Upper lobe of left lung (tissue), 4 donors: ENCODE measurements around the gene TCF25.

ENCODE experiments used
- CTCF ChIP-seq, 6 experiments: fragments of 450-650 bp in 4 of 6; fragments of 200-600 bp in 2 of 6; sonication (generic) in 2 of 6; IDR thresholded peaks; one replicate each; pipeline ENCODE4 v1.5.1; 2016 to 2019; ENCODE audit warnings: antibody characterized with exemption in 6 of 6
- EP300 ChIP-seq, 4 donors: sonication (generic); formaldehyde crosslinking; IDR thresholded peaks; one replicate each; pipeline ENCODE4 v1.5.1; 2017; ENCODE audit warnings: antibody characterized with exemption in 4 of 4, control low read depth in 2 of 4
- POLR2A ChIP-seq, 4 donors: fragments of 450-650 bp; IDR thresholded peaks; one replicate each; pipeline ENCODE4 v1.5.1; 2016 to 2017; ENCODE audit warnings: antibody characterized with exemption in 4 of 4, mild to moderate bottlenecking in 2 of 4
- POLR2AphosphoS5 ChIP-seq, 2 donors: sonication (generic); formaldehyde crosslinking; IDR thresholded peaks; one replicate each; pipeline ENCODE4 v1.5.1; 2017; ENCODE audit warnings: antibody characterized with exemption in 2 of 2

GRCh38 chr16:89938175-89938885, 64.9 kb downstream of the TCF25 start:
- TF ChIP-seq CTCF (IDR thresholded peaks at IDR 0.05) (no peak), EP300 (IDR thresholded peaks at IDR 0.05) (no peak), POLR2AphosphoS5 (IDR thresholded peaks at IDR 0.05) (no peak), POLR2A (IDR thresholded peaks at IDR 0.05) (no peak)
